ENCODE data around the gene CDK17. TPM values are rescaled to one million over a fixed set of nuclear protein-coding genes. Genes with fewer than 3 reads are reported as not detected.

The CDK17 gene
- total and polyA plus RNA-seq, 2 donors, result 16.7 to 127 TPM

- Histone ChIP-seq H3K27ac (ENCODE audit: low read depth) (no peak overlapping the region), H3K4me1 (ENCODE audit: insufficient read depth) (no peaks in the 10 kb centered on the region), H3K4me3 (ENCODE audit: low read depth, low read length) (no peak overlapping the region), H3K36me3 (ENCODE audit: insufficient read depth) (no peaks in the 10 kb centered on the region)
- WGBS, result 11% methylated on average over 2 of the region's 2 CpGs
- no peak for DNase-seq (ENCODE audit: extremely low spot score)
Measured at GRCh38 chr12:96368233-96368632, 32.0 kb downstream of the CDK17 start.

GRCh38 chr12:96366381-96366654 is 33.9 kb downstream of the CDK17 start:
- no peak overlapping the region for H3K27ac ChIP-seq (ENCODE audit: low read depth)
- 79% methylated on average over 2 of the region's 2 CpGs for WGBS
- H3K4me1 ChIP-seq (ENCODE audit: insufficient read depth), result no peaks in the 10 kb centered on the region
- no peak overlapping the region for H3K4me3 ChIP-seq (ENCODE audit: low read depth, low read length)
- no peak for DNase-seq (ENCODE audit: extremely low spot score)
- no peaks in the 10 kb centered on the region for H3K36me3 ChIP-seq (ENCODE audit: insufficient read depth)

GRCh38 chr12:96365604-96366380 is 34.4 kb downstream of the CDK17 start:
- no peak for DNase-seq (ENCODE audit: extremely low spot score)
- H3K4me3 ChIP-seq (ENCODE audit: low read depth, low read length), result no peak overlapping the region
- H3K36me3 ChIP-seq (ENCODE audit: insufficient read depth), result no peaks in the 10 kb centered on the region
- 34% methylated on average over 2 of the region's 2 CpGs for WGBS
- no peaks in the 10 kb centered on the region for H3K4me1 ChIP-seq (ENCODE audit: insufficient read depth)
- H3K27ac ChIP-seq (ENCODE audit: low read depth), result no peak overlapping the region

GRCh38 chr12:96364092-96364700 is 36.0 kb downstream of the CDK17 start:
- 81% methylated on average over 3 of the region's 3 CpGs for WGBS

GRCh38 chr12:96361074-96361473 is 39.2 kb downstream of the CDK17 start:
- Histone ChIP-seq H3K36me3 (ENCODE audit: insufficient read depth) (no peaks in the 10 kb centered on the region), H3K4me1 (ENCODE audit: insufficient read depth) (no peaks in the 10 kb centered on the region), H3K4me3 (ENCODE audit: low read depth, low read length) (no peak overlapping the region), H3K27ac (ENCODE audit: low read depth) (no peak overlapping the region)
- 92% methylated on average over 4 of the region's 4 CpGs for WGBS
- no peak for DNase-seq (ENCODE audit: extremely low spot score)

More at GRCh38 chr12:96364092-96364700, 36.0 kb downstream of the CDK17 start:
- Histone ChIP-seq H3K36me3 (ENCODE audit: insufficient read depth) (no peaks in the 10 kb centered on the region), H3K4me3 (ENCODE audit: low read depth, low read length) (no peak overlapping the region), H3K4me1 (ENCODE audit: insufficient read depth) (no peaks in the 10 kb centered on the region), H3K27ac (ENCODE audit: low read depth) (no peak overlapping the region)
- no peak for DNase-seq (ENCODE audit: extremely low spot score)

GRCh38 chr12:96360550-96360949 is 39.7 kb downstream of the CDK17 start:
- no peak overlapping the region for H3K27ac ChIP-seq (ENCODE audit: low read depth)
- no peaks in the 10 kb centered on the region for H3K4me1 ChIP-seq (ENCODE audit: insufficient read depth)
- H3K4me3 ChIP-seq (ENCODE audit: low read depth, low read length), result no peak overlapping the region
- no peak for DNase-seq (ENCODE audit: extremely low spot score)
- 82% methylated on average over 1 of the region's 1 CpG for WGBS
- H3K36me3 ChIP-seq (ENCODE audit: insufficient read depth), result no peaks in the 10 kb centered on the region

- no peak overlapping the region for H3K27ac ChIP-seq (ENCODE audit: low read depth)
- H3K36me3 ChIP-seq (ENCODE audit: insufficient read depth), result no peaks in the 10 kb centered on the region
- no peaks in the 10 kb centered on the region for H3K4me1 ChIP-seq (ENCODE audit: insufficient read depth)
- no peak for DNase-seq (ENCODE audit: extremely low spot score)
- no peak overlapping the region for H3K4me3 ChIP-seq (ENCODE audit: low read depth, low read length)
Measured at GRCh38 chr12:96359328-96359727, 40.9 kb downstream of the CDK17 start.

- no peak overlapping the region for H3K4me3 ChIP-seq (ENCODE audit: low read depth, low read length)
- no peaks in the 10 kb centered on the region for H3K36me3 ChIP-seq (ENCODE audit: insufficient read depth)
- no peak overlapping the region for H3K27ac ChIP-seq (ENCODE audit: low read depth)
- WGBS, result 90% methylated on average over 1 of the region's 1 CpG
- no peaks in the 10 kb centered on the region for H3K4me1 ChIP-seq (ENCODE audit: insufficient read depth)
- no peak for DNase-seq (ENCODE audit: extremely low spot score)
Measured at GRCh38 chr12:96356831-96357230, 43.4 kb downstream of the CDK17 start.

GRCh38 chr12:96354844-96355534 is 45.2 kb downstream of the CDK17 start:
- Histone ChIP-seq H3K27ac (ENCODE audit: low read depth) (no peak overlapping the region), H3K4me3 (ENCODE audit: low read depth, low read length) (no peak overlapping the region), H3K4me1 (ENCODE audit: insufficient read depth) (no peaks in the 10 kb centered on the region), H3K36me3 (ENCODE audit: insufficient read depth) (no peaks in the 10 kb centered on the region)
- DNase-seq (ENCODE audit: extremely low spot score), result no peak
- WGBS, result 84% methylated on average over 8 of the region's 8 CpGs

- no peak for DNase-seq (ENCODE audit: extremely low spot score)
- WGBS, result 86% methylated on average over 3 of the region's 3 CpGs
- H3K4me1 ChIP-seq (ENCODE audit: insufficient read depth), result no peaks in the 10 kb centered on the region
- no peak overlapping the region for H3K4me3 ChIP-seq (ENCODE audit: low read depth, low read length)
- H3K27ac ChIP-seq (ENCODE audit: low read depth), result no peak overlapping the region
- no peaks in the 10 kb centered on the region for H3K36me3 ChIP-seq (ENCODE audit: insufficient read depth)
Measured at GRCh38 chr12:96354326-96354725, 45.9 kb downstream of the CDK17 start.

GRCh38 chr12:96352161-96352835 is 47.9 kb downstream of the CDK17 start:
- no peak for DNase-seq (ENCODE audit: extremely low spot score)
- Histone ChIP-seq H3K36me3 (ENCODE audit: insufficient read depth) (no peaks in the 10 kb centered on the region), H3K4me3 (ENCODE audit: low read depth, low read length) (no peak overlapping the region), H3K4me1 (ENCODE audit: insufficient read depth) (no peaks in the 10 kb centered on the region), H3K27ac (ENCODE audit: low read depth) (no peak overlapping the region)
- WGBS, result 43% methylated on average over 3 of the region's 3 CpGs

GRCh38 chr12:96350982-96351381 is 49.3 kb downstream of the CDK17 start:
- Histone ChIP-seq H3K4me3 (ENCODE audit: low read depth, low read length) (no peak overlapping the region), H3K27ac (ENCODE audit: low read depth) (no peak overlapping the region), H3K36me3 (ENCODE audit: insufficient read depth) (no peaks in the 10 kb centered on the region), H3K4me1 (ENCODE audit: insufficient read depth) (no peaks in the 10 kb centered on the region)
- no peak for DNase-seq (ENCODE audit: extremely low spot score)
- WGBS, result 99% methylated on average over 1 of the region's 1 CpG

GRCh38 chr12:96347130-96347699 is 53.0 kb downstream of the CDK17 start:
- H3K4me3 ChIP-seq (ENCODE audit: low read depth, low read length), result no peak overlapping the region
- H3K36me3 ChIP-seq (ENCODE audit: insufficient read depth), result no peaks in the 10 kb centered on the region
- no peak overlapping the region for H3K27ac ChIP-seq (ENCODE audit: low read depth)
- 47% methylated on average over 5 of the region's 5 CpGs for whole genome bisulfite sequencing
- DNase-seq (ENCODE audit: extremely low spot score), result no peak
- no peaks in the 10 kb centered on the region for H3K4me1 ChIP-seq (ENCODE audit: insufficient read depth)
